Lung microvascular endothelial cell (primary cell): ENCODE data around the gene MTERF4. TPM values are rescaled to one million over a fixed set of nuclear protein-coding genes. Genes with fewer than 3 reads are reported as not detected.
"Not testable (repeated sequence)": the region's sequence is repeated elsewhere in the genome, so short reads cannot be mapped to it uniquely, and the experiment has no call there.

Experiments
- DNase-seq, 2 donors: peaks; one replicate each; pipeline versions ENCODE4 v3.0.0 to v3.0.0-alpha.2; 2010; ENCODE audit warnings: low read depth in 2 of 2
- total RNA-seq: library from RNA; depleted of rRNA; stranded (reverse); fragments of >200 nt; gene quantifications from 2 replicates; pipeline ENCODE4 v1.2.1, GENCODE V29; 2014

The MTERF4 gene
- total RNA-seq, 1 donor from 2014 or later = 34.1 TPM

GRCh38 chr2:241110607-241111439, 8.7 kb upstream of the MTERF4 start:
- DNase-seq = no peak

- DNase-seq = no peak
These were observed 8.1 kb upstream of the MTERF4 start for GRCh38 chr2:241110089-241110606.

- DNase-seq = no peak
These were observed 7.4 kb upstream of the MTERF4 start for GRCh38 chr2:241109210-241110088.

- DNase-seq = no peak
These were observed 6.5 kb upstream of the MTERF4 start for GRCh38 chr2:241108271-241109209.

- DNase-seq = no peak
These were observed 5.1 kb upstream of the MTERF4 start for GRCh38 chr2:241107031-241107783.

GRCh38 chr2:241105641-241106040, 3.6 kb upstream of the MTERF4 start:
- DNase-seq = no peak

- DNase-seq = not testable (repeated sequence)
These were observed 2.5 kb upstream of the MTERF4 start for GRCh38 chr2:241104611-241105010.

GRCh38 chr2:241103176-241103595, 1.1 kb upstream of the MTERF4 start:
- no peak for DNase-seq

- DNase-seq = no peak
These were observed 2.8 kb downstream of the MTERF4 start for GRCh38 chr2:241099246-241099645.

GRCh38 chr2:241096979-241097378, 5.1 kb downstream of the MTERF4 start:
- no peak for DNase-seq

GRCh38 chr2:241095594-241096290, 6.3 kb downstream of the MTERF4 start:
- DNase-seq = peak in 1 of 2 donors; percentile 39

- DNase-seq = peak in 1 of 2 donors; percentile 31
These were observed 7.1 kb downstream of the MTERF4 start for GRCh38 chr2:241094924-241095420.

- no peak for DNase-seq
These were observed 7.9 kb downstream of the MTERF4 start for GRCh38 chr2:241094172-241094571.

GRCh38 chr2:241093133-241093781, 8.8 kb downstream of the MTERF4 start:
- DNase-seq = not testable (repeated sequence)

- DNase-seq = no peak
These were observed 9.4 kb downstream of the MTERF4 start for GRCh38 chr2:241092677-241093076.

- DNase-seq = no peak
These were observed 10.2 kb downstream of the MTERF4 start for GRCh38 chr2:241091734-241092445.

GRCh38 chr2:241091201-241091600, 10.9 kb downstream of the MTERF4 start:
- DNase-seq = peak in 1 of 2 donors; percentile 32
